ENCODE results near the gene CPNE4. TPM values are rescaled to one million over a fixed set of nuclear protein-coding genes. Genes with fewer than 3 reads are reported as not detected.

CPNE4 gene
- total and polyA plus RNA-seq, 2 donors (not counting 3 experiments of a cell fraction or from before 2014, with no cell fraction given) = not detected

DNA sequence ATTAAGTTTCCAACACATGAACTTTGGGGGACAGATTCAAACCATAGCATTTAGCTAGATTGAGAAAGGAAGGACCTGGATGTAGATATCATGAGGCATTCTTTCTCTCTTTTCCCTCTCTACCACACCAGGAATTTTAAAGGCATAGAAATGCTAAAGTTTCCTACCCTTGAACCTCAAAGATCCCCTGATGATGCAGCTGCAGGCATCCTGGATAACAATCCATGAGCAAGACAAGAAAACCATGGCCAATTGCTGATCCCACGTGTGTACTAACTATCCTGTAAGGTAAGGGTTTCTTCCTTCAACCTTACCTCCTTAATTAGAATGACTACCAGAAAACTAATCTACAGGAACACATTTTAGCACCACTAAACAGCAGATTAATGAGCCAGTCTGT lies 36.8 kb downstream of the CPNE4 start:
- no peaks in the 10 kb centered on the region for H3K79me2 ChIP-seq (ENCODE audit: control insufficient read depth, insufficient read depth, low read length)
- H3K9ac ChIP-seq (replicated peaks; ENCODE audit: extremely low read depth, insufficient read depth, low read length) = no peak overlapping the region
- dilution Hi-C loops (cut with MboI; ENCODE audit: extremely low pct_ligation_motif_present, low sequenced_read_pairs) = no loop called here
- DNase-seq (ENCODE audit: low read depth, low spot score) = no peak
- ChIA-PET POLR2A (no interaction called here), CTCF (no interaction called here)
- no peak overlapping the region for H2AFZ ChIP-seq (ENCODE audit: low read depth, low read length)
- H3K27ac ChIP-seq (ENCODE audit: insufficient read depth, low read depth, low read length) = no peak overlapping the region
- BruUV-seq (replicated peaks) = no TSS peak
- no peak for FAIRE-seq
- intact Hi-C loops (cut with micrococcal nuclease) = no loop called here
- TF ChIP-seq EZH2 (IDR thresholded peaks at IDR 0.05; ENCODE audit: borderline replicate concordance, low read depth, low read length, severe bottlenecking) (no peak), POLR2AphosphoS5 (IDR thresholded peaks at IDR 0.05; ENCODE audit: insufficient read depth, low read depth, low read length) (no peak)
- H3K4me2 ChIP-seq (ENCODE audit: insufficient read depth, low read length) = no peak overlapping the region
- H3K4me1 ChIP-seq (ENCODE audit: control insufficient read depth, extremely low read depth, insufficient read depth, low read length) = no peaks in the 10 kb centered on the region
- peaks cover 4 to 11% of the 10 kb centered on the region in 2 experiments for H3K27me3 ChIP-seq (ENCODE audit: control insufficient read depth in 2 of 2, insufficient read depth in 2 of 2, low read length in 2 of 2)
- H3K9me1 ChIP-seq (replicated peaks; ENCODE audit: control insufficient read depth, extremely low read depth, insufficient read depth, low read length) = no peaks in the 10 kb centered on the region
- H3K36me3 ChIP-seq (ENCODE audit: control insufficient read depth in 2 of 2, extremely low read depth in 1 of 2, insufficient read depth in 2 of 2, low read length in 2 of 2) = no peaks in the 10 kb centered on the region
- no peaks in the 10 kb centered on the region for H4K20me1 ChIP-seq (replicated peaks; ENCODE audit: control insufficient read depth, extremely low read depth, insufficient read depth, low read length)
- H3K9me3 ChIP-seq (replicated peaks; ENCODE audit: control insufficient read depth, insufficient read depth, low read length) = no peaks in the 10 kb centered on the region
- no peak overlapping the region for H3K4me3 ChIP-seq (replicated peaks in 1 of 3; ENCODE audit: insufficient read depth in 1 of 3, low read depth in 1 of 3, low read length in 3 of 3)

DNA sequence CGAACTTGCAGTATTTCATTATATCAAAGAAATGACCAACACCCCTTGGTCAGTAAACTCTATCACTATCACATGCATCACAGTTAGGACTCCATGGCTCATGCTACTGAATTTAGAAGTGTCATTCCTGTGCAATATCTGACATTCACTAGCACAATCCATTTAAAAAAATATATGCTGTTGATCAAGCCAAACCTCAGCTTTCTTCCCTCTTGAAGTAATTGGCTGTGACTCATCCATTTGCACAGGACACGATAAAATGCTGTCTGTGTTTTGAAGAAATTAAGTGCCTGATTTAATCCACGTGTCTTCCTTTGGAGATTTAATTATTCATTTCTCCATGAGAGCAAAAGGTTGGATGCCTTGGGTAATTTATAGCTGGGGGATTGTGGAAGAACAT lies 38.9 kb downstream of the CPNE4 start:
- no peak for TF ChIP-seq POLR2A (IDR thresholded peaks at IDR 0.05; ENCODE audit: low read depth, low read length)
- TF ChIP-seq, protein P1, sequence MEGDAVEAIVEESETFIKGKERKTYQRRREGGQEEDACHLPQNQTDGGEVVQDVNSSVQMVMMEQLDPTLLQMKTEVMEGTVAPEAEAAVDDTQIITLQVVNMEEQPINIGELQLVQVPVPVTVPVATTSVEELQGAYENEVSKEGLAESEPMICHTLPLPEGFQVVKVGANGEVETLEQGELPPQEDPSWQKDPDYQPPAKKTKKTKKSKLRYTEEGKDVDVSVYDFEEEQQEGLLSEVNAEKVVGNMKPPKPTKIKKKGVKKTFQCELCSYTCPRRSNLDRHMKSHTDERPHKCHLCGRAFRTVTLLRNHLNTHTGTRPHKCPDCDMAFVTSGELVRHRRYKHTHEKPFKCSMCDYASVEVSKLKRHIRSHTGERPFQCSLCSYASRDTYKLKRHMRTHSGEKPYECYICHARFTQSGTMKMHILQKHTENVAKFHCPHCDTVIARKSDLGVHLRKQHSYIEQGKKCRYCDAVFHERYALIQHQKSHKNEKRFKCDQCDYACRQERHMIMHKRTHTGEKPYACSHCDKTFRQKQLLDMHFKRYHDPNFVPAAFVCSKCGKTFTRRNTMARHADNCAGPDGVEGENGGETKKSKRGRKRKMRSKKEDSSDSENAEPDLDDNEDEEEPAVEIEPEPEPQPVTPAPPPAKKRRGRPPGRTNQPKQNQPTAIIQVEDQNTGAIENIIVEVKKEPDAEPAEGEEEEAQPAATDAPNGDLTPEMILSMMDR (IDR thresholded peaks at IDR 0.05; ENCODE audit: extremely low read depth in 1 of 2, insufficient read depth in 1 of 2, low read depth in 1 of 2, low read length in 2 of 2) = no peak
- TF ChIP-seq JUN (IDR thresholded peaks at IDR 0.05; ENCODE audit: borderline replicate concordance, insufficient read depth, insufficient read length, low read depth) = no peak
- TF ChIP-seq FOS (IDR thresholded peaks at IDR 0.05; ENCODE audit: borderline replicate concordance, insufficient read depth, low read length) = no peak
- no peak for TF ChIP-seq EZH2 (IDR thresholded peaks at IDR 0.05; ENCODE audit: borderline replicate concordance, low read depth, low read length, severe bottlenecking)
- TF ChIP-seq, protein P2, sequence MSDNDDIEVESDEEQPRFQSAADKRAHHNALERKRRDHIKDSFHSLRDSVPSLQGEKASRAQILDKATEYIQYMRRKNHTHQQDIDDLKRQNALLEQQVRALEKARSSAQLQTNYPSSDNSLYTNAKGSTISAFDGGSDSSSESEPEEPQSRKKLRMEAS (IDR thresholded peaks at IDR 0.05; ENCODE audit: insufficient read depth, insufficient read length) = no peak
- no peak for TF ChIP-seq POLR2AphosphoS5 (IDR thresholded peaks at IDR 0.05; ENCODE audit: insufficient read depth, low read depth, low read length)
- TF ChIP-seq GATA2 (IDR thresholded peaks at IDR 0.05; ENCODE audit: insufficient read depth, insufficient read length, low read depth, low read length) = no peak
- no peak for TF ChIP-seq MYC (IDR thresholded peaks at IDR 0.05; ENCODE audit: low read depth, low read length)
- H3K27ac ChIP-seq (ENCODE audit: insufficient read depth, low read depth, low read length) = no peak overlapping the region
- peaks cover 4 to 8% of the 10 kb centered on the region in 2 experiments for H3K27me3 ChIP-seq (ENCODE audit: control insufficient read depth in 2 of 2, insufficient read depth in 2 of 2, low read length in 2 of 2)
- H3K9me1 ChIP-seq (replicated peaks; ENCODE audit: control insufficient read depth, extremely low read depth, insufficient read depth, low read length) = no peaks in the 10 kb centered on the region
- no peaks in the 10 kb centered on the region for H3K79me2 ChIP-seq (ENCODE audit: control insufficient read depth, insufficient read depth, low read length)
- no peaks in the 10 kb centered on the region for H4K20me1 ChIP-seq (replicated peaks; ENCODE audit: control insufficient read depth, extremely low read depth, insufficient read depth, low read length)
- no peak overlapping the region for H2AFZ ChIP-seq (ENCODE audit: low read depth, low read length)
- H3K9ac ChIP-seq (replicated peaks; ENCODE audit: extremely low read depth, insufficient read depth, low read length) = no peak overlapping the region
- dilution Hi-C loops (cut with MboI; ENCODE audit: extremely low pct_ligation_motif_present, low sequenced_read_pairs) = no loop called here
- BruUV-seq (replicated peaks) = no TSS peak
- H3K36me3 ChIP-seq (ENCODE audit: control insufficient read depth in 2 of 2, extremely low read depth in 1 of 2, insufficient read depth in 2 of 2, low read length in 2 of 2) = no peaks in the 10 kb centered on the region
- ChIA-PET POLR2A (no interaction called here), CTCF (interaction anchor here (1.0 kb wide), 1 partner anchor 12 kb away, joined by 3 read pairs; no protein-coding TSS in a partner anchor)
- no peak overlapping the region for H3K4me3 ChIP-seq (replicated peaks in 1 of 3; ENCODE audit: insufficient read depth in 1 of 3, low read depth in 1 of 3, low read length in 3 of 3)
- intact Hi-C loops (cut with micrococcal nuclease) = no loop called here
- H3K4me2 ChIP-seq (ENCODE audit: insufficient read depth, low read length) = no peak overlapping the region
- H3K4me1 ChIP-seq (ENCODE audit: control insufficient read depth, extremely low read depth, insufficient read depth, low read length) = no peaks in the 10 kb centered on the region
- no peak for DNase-seq (ENCODE audit: low read depth, low spot score)
- no peaks in the 10 kb centered on the region for H3K9me3 ChIP-seq (replicated peaks; ENCODE audit: control insufficient read depth, insufficient read depth, low read length)
- FAIRE-seq = no peak

Measured in endothelial cell of umbilical vein (primary cell).